IPS-11a (cell line): ENCODE results near the gene KDM8.
"Not testable (repeated sequence)": the region's sequence is repeated elsewhere in the genome, so short reads cannot be mapped to it uniquely, and the experiment has no call there.

Source experiments
- H3K4me3 ChIP-seq: one replicate; pipeline ENCODE4 v1.5.1; 2013; ENCODE audit warnings: low read depth, low read length, control low read depth

KDM8 gene

DNA sequence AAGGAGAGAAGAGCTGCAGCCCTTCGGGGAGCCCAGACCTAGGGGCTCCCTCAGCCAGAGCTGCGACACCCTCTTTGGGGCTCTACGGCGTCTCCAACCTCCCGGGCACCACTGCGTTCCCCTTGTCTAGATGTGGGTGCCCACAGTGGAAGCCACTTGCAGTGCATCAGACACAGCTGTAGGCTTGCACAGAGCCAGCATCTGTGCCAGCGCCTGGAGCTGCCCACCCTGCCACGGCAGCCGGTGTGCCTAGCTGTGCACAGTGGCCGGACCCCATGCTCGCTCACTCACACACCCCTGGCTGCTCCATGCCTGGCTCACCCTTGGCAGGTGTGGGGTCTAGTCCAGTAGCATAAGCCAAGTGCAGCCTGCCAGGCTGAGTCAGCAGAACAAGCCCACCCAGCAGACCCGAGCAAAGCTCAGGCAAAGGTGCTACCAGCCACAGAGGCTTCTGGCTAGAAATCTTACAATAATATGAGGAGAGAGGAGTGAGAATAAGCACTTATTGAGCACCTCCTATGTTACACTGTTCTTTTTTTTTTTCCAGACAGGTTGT is 12.9 kb upstream of the KDM8 start:
- H3K4me3 ChIP-seq = no peak overlapping the region

DNA sequence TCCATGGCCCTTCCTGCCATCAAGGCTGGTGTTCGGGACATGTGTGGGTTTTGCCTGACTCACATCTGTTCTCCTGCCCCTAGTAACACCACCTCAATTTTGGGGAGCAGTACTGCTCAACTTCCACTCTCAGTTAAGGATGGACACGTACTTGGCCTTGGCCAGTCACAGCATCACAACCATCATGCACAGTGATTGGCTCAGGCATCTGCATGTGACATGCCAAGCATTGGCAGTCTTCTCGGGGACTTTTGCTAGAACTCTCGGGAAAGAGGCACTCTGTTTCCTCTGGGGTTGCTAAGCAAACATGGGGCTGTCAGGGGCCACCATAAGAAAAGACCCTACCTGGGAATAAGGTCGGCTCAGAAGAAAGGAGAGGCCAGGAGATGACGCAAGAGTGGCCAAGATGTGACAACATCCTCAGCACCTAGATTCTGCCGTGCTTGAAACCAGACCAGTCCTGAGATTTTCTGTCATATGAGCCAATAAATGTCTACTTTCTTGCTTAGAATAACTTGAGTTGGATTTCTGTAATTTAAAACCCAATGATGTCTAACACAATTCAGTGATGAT is 11.9 kb upstream of the KDM8 start:
- no peak overlapping the region for H3K4me3 ChIP-seq

DNA sequence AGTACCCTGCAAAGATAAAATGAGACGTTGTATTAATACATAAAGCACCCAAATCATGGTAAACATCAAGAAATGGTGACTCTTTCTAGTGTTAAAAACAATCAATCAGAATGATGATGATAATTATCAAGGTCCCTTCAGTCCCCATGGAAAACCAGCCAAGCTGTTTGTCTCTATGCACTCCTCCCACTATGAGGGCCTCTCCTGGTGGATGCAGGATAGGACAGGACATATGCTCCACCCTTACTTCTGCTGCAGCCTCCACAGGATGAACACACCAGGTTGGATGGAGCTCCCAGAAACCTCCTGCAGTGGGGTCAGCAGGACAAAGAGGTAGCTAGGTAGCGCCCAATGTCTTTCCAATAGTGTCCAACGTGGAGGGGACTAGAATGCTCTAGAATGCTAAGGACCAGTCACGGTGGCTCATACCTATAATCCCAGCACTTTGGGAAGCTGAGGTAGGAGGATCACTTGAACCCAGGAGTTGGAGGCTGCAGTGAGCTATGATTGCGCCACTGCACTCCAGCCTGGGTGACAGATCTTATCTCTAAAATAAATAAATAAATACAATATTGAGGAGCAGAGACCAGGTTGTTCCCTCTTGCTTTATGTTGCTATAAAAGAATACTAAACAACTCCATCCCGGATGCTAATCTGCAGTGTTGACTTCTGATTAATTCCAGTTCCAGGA is 9.9 kb upstream of the KDM8 start:
- no peak overlapping the region for H3K4me3 ChIP-seq

DNA sequence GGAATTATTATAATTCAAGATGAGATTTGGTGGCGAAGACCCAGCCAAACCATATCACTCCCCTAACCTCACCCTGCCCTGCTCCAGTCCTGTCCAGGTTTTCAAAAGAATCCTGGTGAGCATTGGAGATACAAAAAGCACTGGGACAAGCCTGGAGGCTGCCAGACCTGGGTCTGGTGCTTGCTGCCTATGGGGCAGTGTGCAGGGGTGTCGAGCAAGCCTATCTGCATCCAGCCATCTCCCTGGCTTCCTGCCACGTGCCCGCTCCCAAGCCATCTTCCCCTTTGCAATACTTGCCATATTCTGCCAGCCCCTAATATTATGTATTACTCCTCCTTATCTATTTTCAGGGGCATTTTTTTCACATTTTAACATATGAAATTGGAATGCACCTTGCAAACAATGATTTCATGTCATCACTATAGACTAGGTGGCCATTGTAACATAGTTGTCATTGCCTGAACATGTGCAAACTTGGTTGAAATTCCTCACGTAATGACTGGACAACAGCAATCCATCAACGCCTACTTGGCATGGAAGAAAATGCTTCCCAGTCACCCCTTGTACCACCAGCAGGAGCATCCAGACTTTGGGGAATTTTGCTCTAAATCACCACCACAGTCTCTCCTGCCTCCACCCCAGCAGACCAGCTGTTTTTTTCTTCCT is 8.1 kb upstream of the KDM8 start:
- H3K4me3 ChIP-seq = no peak overlapping the region

DNA sequence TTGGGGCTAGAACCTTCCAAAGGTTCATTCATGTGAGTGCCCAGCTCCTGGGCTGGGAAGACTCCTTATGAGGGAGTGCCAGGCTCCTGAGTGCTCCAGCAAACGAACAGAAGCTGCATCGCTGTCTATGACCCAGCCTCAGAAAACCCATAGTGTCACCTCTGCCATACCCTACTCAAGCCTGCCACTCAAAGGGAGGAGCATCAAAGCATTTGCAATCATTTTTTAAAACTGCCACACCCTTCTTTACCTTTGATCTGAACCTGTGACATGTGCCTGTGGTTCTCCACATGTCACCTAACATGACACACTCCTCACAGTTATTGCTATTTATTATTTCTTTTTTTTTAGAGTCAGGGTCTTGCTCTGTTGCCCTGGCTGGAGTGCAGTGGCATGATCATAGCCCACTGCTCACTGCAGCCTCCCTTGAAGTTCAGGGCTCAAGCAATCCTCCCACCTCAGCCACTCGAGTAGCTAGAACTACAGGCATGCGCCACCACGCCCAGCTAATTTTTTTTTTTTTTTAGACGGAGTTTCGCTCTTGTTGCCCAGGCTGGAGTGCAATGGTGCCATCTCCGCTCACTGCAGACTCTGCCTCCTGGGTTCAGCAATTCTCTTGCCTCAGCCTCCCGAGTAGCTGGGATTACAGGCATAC is 7.3 kb upstream of the KDM8 start:
- no peak overlapping the region for H3K4me3 ChIP-seq

DNA sequence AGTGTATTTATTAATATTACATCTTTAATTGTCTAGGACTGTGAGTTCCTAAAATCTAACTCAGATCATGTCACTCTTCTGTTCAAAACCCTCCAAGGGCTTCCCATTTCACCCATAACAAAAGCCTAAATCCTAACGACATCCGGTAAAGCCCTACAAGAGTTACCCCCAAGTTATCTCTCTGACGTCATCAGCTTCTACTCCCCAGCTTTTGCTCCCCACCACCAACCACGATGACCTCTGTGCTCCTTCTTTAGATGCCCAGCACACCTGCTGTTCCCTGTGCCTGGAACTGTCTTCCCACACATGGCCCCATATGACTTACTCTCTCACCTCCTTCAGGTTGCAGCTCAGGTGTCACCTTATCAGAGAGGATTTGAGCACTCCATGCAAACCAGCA is 6.3 kb upstream of the KDM8 start:
- no peak overlapping the region for H3K4me3 ChIP-seq

DNA sequence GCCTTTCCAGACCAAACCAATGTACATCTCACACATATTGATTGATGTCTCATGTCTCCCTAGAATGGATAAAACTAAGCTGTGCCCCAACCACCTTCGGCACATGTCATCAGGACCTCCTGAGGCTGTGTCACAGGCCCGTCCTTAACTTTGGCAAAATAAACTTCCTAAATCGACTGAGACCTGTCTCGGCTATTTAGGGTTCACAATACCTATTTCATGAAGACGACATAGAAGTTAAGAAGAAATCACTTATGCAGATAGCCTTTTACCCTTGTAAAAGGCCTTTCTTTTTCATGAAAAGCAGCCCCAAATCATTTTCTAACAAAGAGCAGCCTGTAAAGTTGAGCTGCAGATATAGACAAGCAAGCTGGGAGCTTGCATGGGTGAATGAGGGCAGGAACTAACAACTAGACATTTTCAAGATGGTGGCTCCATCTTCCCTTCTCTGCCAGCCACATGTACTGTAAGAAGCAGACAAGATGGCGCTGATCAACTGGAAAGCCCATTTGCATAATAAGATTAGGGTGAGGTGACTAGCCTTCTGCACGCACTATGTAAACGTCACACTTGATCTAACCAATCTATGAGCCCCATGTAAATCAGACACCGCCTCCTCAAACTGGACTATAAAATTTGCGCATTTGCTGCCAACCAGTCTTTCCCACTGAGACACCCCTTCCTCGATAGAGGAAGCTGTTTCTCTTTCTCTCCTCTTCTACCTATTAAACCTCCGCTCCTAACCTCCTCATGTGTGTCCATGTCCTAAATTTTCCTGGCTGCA is 4.7 kb upstream of the KDM8 start:
- H3K4me3 ChIP-seq = no peak overlapping the region

DNA sequence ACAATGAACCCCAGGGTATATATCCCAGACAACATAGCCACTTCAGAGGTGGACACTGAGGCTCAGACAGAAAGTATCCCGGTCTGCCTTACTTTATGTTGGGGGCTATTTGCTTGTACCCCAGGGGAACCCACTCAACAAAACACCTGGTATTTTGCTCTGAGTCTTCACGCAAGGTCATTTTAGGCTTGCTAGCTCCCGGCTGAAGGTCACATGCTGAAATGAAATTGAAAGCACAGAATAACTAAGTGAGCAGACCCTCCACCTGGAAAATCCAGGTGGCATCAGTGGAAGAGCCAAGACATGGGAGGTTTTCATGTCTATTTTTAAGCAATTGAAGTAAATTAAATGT is 4.1 kb upstream of the KDM8 start:
- no peak overlapping the region for H3K4me3 ChIP-seq

DNA sequence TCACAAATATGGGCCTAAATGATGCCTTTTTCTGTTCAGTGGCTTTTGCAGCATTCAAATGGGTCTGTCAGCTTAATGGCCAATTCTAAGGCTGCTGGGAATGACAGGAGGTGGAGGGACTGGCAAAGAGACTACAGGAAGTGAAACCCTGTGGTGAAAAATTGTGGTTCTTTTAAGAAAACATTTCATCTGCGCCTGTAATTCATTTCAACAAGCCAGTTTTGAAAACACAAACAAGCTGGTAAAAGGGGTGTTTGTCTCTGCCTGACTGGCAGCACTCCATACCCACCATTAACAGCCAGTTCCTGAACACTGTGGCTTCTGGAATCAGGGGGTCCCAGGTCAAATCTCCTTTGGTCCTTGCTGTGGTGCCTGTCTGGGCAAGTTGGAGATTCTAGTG is 3.6 kb upstream of the KDM8 start:
- H3K4me3 ChIP-seq = no peak overlapping the region

DNA sequence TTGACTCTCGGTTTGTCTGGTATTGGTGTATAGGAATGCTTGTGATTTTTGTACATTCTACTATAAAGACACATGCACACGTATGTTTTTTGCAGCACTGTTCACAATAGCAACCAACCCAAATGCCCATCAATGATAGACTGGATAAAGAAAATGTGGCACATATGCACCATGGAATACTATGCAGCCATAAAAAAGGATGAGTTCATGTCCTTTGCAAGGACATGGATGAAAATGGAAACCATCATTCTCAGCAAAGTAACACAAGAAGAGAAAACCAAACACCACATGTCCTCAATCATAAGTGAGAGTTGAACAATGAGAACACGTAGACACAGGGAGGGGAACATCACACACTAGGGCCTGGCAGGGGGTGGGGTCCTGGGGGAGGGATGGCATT is 2.4 kb upstream of the KDM8 start:
- H3K4me3 ChIP-seq = not testable (repeated sequence)

DNA sequence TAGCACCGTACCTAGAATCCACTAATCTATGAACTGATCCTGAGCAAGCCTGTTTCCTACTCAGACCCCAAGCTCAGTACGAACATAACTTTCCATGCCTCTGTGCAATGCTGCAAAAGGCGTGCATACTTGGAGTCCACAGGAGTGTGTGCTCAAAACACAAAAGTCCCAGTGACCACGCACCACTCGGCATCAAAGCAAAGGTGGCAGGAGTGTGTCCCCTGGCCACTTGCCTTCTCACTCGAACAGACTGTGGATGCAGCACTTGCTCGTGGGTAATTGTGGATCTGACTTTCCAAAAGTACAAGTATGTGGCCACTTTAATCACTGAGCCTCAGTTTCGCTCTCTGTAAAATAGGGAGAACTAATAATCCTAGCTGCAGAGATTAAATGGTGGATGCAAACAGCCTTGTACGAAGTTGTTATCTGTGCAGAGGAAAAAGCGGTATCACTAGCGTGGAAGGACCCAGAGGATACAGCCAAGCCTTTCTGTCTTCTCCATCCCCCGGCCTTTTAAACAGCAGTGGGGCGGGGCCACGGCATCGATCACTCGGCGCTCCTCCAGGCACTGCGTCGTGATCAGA is 311 bp upstream of the KDM8 start:
- H3K4me3 ChIP-seq = peak overlapping the region; percentile 98

DNA sequence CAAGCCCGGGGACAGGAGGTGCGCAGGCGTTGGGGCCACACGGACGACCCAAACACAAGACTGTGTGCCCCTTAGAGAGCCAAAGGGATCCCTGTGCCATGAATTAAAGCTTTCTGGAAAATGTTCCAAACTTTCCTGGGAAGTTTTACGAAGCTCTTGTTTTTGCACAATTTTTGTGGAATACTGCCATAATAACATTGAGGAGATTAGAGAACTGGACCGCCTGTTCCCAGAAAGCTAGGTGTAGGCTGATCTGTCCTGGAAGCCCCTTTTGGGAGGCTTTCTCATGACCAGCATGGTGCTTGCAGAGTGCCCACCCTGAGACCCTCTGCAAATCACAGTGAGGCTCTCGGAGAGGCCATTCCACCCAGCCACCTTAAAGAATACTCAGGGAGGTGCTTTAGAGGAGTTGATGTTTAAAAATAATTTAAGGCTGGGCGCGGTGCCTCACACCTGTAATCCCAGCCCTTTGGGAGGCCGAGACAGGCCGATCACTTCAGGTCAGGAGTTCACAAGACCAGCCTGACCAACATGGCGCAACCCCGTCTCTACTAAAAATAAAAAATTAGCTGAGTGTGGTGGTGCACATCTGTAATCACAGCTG is 1.1 kb downstream of the KDM8 start:
- peak overlapping the region; percentile 98 for H3K4me3 ChIP-seq

DNA sequence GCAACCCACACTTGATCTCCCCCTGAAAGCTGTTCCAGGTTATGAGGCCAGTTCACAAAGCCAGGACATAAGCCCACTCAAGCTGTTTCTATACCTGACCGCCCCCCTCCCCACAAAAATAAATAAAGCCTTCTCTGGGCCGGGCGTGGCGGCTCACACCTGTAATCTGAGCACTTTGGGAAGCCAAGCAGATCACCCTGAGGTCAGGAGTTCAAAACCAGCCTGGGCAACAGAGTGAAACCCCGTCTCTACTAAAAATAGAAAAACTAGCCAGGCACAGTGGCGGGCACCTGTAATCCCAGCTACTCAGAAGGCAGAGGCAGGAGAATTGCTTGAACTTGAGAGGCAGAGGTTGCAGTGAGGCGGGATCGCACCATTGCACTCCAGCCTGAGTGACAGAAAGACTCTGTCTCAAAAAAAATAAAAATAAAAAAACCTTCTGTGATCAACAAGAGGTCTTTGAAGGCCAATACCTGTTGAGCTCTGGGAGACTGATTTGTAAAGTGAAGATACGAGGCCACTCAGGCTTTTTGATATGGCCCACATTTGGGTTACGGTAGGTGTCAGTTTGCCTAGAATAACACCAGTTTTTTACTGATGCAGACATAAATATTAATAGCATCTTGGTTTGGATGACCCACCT is 2.2 kb downstream of the KDM8 start:
- H3K4me3 ChIP-seq = no peak overlapping the region

DNA sequence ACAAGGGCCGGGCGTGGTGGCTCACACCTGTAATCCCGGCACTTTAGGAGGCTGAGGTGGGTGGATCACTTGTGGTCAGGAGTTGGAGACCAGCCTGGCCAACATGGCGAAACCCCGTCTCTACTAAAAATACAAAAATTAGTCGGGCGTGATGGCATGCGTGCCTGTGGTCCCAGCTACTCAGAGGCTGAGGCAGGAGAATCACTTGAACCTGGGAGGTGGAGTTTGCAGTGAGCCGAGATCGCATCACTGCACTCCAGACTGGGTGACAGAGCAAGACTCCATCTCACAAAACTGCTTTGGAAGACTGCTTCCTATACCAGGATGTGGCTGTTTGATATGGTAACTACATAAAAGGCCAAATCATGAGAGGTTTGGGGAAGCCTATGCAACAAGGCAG is 3.8 kb downstream of the KDM8 start:
- not testable (repeated sequence) for H3K4me3 ChIP-seq

DNA sequence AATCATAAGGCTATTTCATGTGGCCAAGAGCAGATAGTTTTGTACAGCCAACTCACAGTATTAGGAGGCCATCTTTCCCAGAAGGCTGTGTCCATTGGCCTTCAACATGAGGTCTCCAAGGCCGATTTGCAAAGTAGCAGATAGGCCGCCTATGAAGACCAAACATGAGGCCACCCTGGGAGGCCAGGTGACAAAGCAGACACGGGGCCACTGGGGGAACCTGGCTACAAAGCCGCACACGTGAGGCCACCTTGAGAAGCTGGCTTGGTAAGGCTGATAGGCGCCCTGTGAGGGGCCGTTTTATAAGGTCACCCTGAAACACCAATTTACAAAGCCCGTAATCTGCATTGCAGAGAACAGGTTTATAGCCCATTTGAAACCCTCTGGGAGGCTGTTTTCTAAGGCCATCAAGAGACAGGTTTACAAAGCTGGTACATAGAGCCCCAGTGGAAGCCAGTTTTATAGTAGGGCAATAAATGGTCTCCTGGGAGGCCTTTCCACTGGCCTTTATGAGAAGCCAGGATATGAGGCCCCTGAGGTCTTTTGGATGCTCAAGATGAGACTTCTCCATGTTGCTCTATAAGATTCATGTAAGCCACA is 4.9 kb downstream of the KDM8 start:
- H3K4me3 ChIP-seq = no peak overlapping the region

DNA sequence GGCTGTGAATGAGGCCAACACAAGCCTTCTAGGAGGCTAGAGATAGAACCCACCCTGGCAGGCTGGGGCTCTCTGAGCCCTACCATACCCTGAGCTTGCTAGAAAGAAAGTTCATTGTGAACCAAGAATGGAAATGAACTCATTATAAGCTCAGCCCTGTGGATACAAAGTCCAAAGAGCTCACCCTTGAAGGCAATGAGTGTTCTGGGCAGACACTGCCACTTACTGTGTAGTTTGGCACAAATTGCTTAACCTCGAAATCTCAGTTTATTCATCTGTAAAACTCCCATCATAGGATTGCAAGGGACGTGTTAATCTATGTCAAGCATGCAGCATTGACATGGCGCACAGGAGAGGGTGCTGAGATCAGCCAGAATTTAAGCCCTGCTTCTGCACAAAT is 5.5 kb downstream of the KDM8 start:
- H3K4me3 ChIP-seq = no peak overlapping the region

DNA sequence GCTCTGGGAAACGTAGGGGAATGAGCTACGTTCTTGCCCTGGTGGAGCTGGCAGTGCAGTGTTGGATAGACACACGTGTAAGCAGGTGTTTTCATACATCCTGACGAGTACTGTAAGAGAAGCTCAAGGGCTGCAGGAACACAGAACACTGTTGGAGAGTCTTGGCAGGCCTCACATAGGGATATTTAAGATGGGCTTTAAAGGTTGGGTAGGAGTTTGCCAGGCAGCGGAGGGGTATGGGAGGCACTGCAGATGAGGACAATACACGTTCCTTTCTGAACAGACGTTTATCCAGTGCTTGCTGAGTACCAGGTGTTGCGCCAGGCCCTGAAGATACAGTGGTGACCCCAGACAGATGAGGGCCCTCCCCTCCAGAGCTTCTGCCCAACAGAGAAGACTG is 6.3 kb downstream of the KDM8 start:
- H3K4me3 ChIP-seq = no peak overlapping the region

DNA sequence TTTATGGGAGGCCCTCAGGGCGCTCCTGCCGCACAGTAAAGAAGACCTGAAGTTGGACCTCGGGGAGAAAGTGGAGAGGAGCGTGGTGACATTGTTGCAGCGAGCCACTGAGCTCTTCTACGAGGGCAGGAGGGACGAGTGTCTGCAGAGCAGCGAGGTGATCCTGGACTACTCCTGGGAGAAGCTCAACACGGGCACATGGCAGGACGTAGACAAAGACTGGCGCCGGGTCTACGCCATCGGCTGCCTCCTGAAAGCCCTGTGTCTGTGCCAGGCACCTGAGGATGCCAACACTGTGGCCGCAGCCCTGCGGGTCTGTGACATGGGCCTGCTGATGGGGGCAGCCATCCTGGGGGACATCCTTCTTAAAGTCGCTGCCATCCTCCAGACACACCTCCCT is 6.8 kb downstream of the KDM8 start:
- H3K4me3 ChIP-seq = no peak overlapping the region

DNA sequence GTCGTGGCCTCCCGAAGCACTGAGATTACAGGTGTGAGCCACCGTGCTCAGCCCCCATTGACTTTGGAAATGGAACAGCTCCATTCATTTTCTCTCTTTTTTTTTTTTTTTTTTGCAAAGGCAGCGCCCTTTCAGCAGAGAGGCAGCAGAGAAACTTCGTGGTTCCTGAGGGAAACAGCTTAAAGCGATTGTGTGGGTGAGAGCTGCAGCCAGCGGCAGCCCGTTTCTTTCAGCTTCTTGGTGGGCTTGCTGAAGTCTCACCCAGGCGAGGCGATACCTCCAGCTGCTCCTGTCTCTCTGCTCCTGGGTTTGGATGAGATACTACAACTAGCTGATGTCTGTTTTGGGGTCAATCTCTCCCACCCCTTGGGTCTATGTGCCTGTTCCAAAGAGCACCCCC is 7.7 kb downstream of the KDM8 start:
- H3K4me3 ChIP-seq = no peak overlapping the region
